ENCODE measurements around the gene TAGLN2. TPM values are rescaled to one million over a fixed set of nuclear protein-coding genes. Genes with fewer than 3 reads are reported as not detected.

The TAGLN2 gene
- total RNA-seq, 4 donors from 2014 or later = 65.1 to 235 (median 168) TPM

- no peak overlapping the region for H3K27ac ChIP-seq
- no peaks in the 10 kb centered on the region for H3K9me3 ChIP-seq
- in situ Hi-C loops (cut with MboI; ENCODE audit: low pct_ligation_motif_present in 1 of 4, low pct_unique_long_range_greater_than_20kb in 1 of 4, low sequenced_read_pairs in 3 of 4) (no loop called here), intact Hi-C loops (cut with DNase I; ENCODE audit: low total_unique reads) (no loop called here)
- H3K4me1 ChIP-seq = peaks cover 9 to 25% (median 17%) of the 10 kb centered on the region in 4 donors
- TF ChIP-seq POLR2AphosphoS5 (IDR thresholded peaks at IDR 0.05) (no peak), CTCF (IDR thresholded peaks at IDR 0.05) (no peak), EP300 (IDR thresholded peaks at IDR 0.05; ENCODE audit: low read depth) (no peak), POLR2A (IDR thresholded peaks at IDR 0.05) (no peak)
- no peak overlapping the region for H3K4me3 ChIP-seq
- no peaks in the 10 kb centered on the region for H3K36me3 ChIP-seq
- 70% methylated on average over 1 of the region's 1 CpG; no CpG with 5 or more reads in 1 of the 2 donors for WGBS, 2 donors (ENCODE audit: low coverage in 1 of 2)
- DNase-seq = no peak
- peaks cover 8% of the 10 kb centered on the region for H3K27me3 ChIP-seq
Observed at GRCh38 chr1:159869607-159870006, 55.7 kb downstream of the TAGLN2 start.

- no peaks in the 10 kb centered on the region for H3K9me3 ChIP-seq
- no peak overlapping the region for H3K4me3 ChIP-seq
- peak overlapping the region in 1 of 4 donors; percentile 79 for H3K27ac ChIP-seq
- peaks cover 9 to 25% (median 17%) of the 10 kb centered on the region in 4 donors for H3K4me1 ChIP-seq
- no peak for TF ChIP-seq CTCF (IDR thresholded peaks at IDR 0.05)
- no peak for TF ChIP-seq POLR2AphosphoS5 (IDR thresholded peaks at IDR 0.05)
- no peak for TF ChIP-seq EP300 (IDR thresholded peaks at IDR 0.05; ENCODE audit: low read depth)
- no peak for TF ChIP-seq POLR2A (IDR thresholded peaks at IDR 0.05)
- H3K27me3 ChIP-seq = peaks cover 8% of the 10 kb centered on the region
- intact Hi-C loops (cut with DNase I; ENCODE audit: low total_unique reads) = no loop called here
- peak; percentile 45 for DNase-seq
- no peaks in the 10 kb centered on the region for H3K36me3 ChIP-seq
- in situ Hi-C loops (cut with MboI; ENCODE audit: low pct_ligation_motif_present in 1 of 4, low pct_unique_long_range_greater_than_20kb in 1 of 4, low sequenced_read_pairs in 3 of 4) = no loop called here
- WGBS, 2 donors (ENCODE audit: low coverage in 1 of 2) = 58% methylated on average over 4 of the region's 4 CpGs; no CpG with 5 or more reads in 1 of the 2 donors
Observed at GRCh38 chr1:159869173-159869572, 56.1 kb downstream of the TAGLN2 start.

GRCh38 chr1:159868766-159869165 lies 56.5 kb downstream of the TAGLN2 start:
- no peaks in the 10 kb centered on the region for H3K36me3 ChIP-seq
- in situ Hi-C loops (cut with MboI; ENCODE audit: low pct_ligation_motif_present in 1 of 4, low pct_unique_long_range_greater_than_20kb in 1 of 4, low sequenced_read_pairs in 3 of 4) = no loop called here
- H3K27me3 ChIP-seq = peaks cover 8% of the 10 kb centered on the region
- H3K9me3 ChIP-seq = no peaks in the 10 kb centered on the region
- no peak for DNase-seq
- peak overlapping the region; percentile 71 to 83 (median 76) for H3K27ac ChIP-seq
- no peak overlapping the region for H3K4me3 ChIP-seq
- TF ChIP-seq CTCF (IDR thresholded peaks at IDR 0.05) (no peak), POLR2A (IDR thresholded peaks at IDR 0.05) (no peak), EP300 (IDR thresholded peaks at IDR 0.05; ENCODE audit: low read depth) (no peak), POLR2AphosphoS5 (IDR thresholded peaks at IDR 0.05) (no peak)
- peaks cover 9 to 25% (median 17%) of the 10 kb centered on the region in 4 donors for H3K4me1 ChIP-seq
- intact Hi-C loops (cut with DNase I; ENCODE audit: low total_unique reads) = no loop called here
- 58% methylated on average over 3 of the region's 3 CpGs; no CpG with 5 or more reads in 1 of the 2 donors for WGBS, 2 donors (ENCODE audit: low coverage in 1 of 2)

Small RNAs within 50 kb of the gene (small RNA-seq; reads per million reads assigned to genes)
- 0 reads per million in 4 donors for gene MIR4259

Other genes with a start within 250 kb of the TAGLN2 start
- gene CRP, start 210.9 kb downstream of the TAGLN2 start, total RNA-seq = not detected
- gene DUSP23, start 144.5 kb downstream of the TAGLN2 start, total RNA-seq = 10 to 100 TPM in 3 of 4 donors, 1 to 10 TPM in 1; 9.7 to 96.4 (median 72.3) TPM
- gene FCRL6, start 123.1 kb downstream of the TAGLN2 start, total RNA-seq = 1 to 10 TPM in 1 of 4 donors, under 1 TPM in 1, not detected in 2; 0.55 to 1.4 TPM
- 1 to 10 TPM in 3 of 4 donors, under 1 TPM in 1; 0.37 to 7.1 (median 2.3) TPM for gene SLAMF8, start 98.6 kb downstream of the TAGLN2 start, total RNA-seq
- gene VSIG8, start 62.9 kb downstream of the TAGLN2 start, total RNA-seq = not detected
- under 1 TPM in 1 of 4 donors, not detected in 3; 0.32 TPM for gene CFAP45, start 25.3 kb downstream of the TAGLN2 start, total RNA-seq
- gene IGSF9, start 20.1 kb upstream of the TAGLN2 start, total RNA-seq = 100 to 1,000 TPM in 1 of 4 donors, 10 to 100 TPM in 3; 40.7 to 137 (median 81.3) TPM
- gene SLAMF9, start 28.7 kb upstream of the TAGLN2 start, total RNA-seq = under 1 TPM in 1 of 4 donors, not detected in 3; 0.64 TPM
- 1 to 10 TPM; 3.2 to 8.2 (median 4.9) TPM for gene PIGM, start 106.5 kb upstream of the TAGLN2 start, total RNA-seq
- not detected for gene KCNJ10, start 144.7 kb upstream of the TAGLN2 start, total RNA-seq
- gene KCNJ9, start 156.0 kb upstream of the TAGLN2 start, total RNA-seq = under 1 TPM in 1 of 4 donors, not detected in 3; 0.27 TPM
- gene IGSF8, start 173.1 kb upstream of the TAGLN2 start, total RNA-seq = 10 to 100 TPM; 35.9 to 89.0 (median 49.5) TPM
- gene ATP1A2, start 190.3 kb upstream of the TAGLN2 start, total RNA-seq = 10 to 100 TPM; 11.4 to 40.8 (median 23.1) TPM
- gene ATP1A4, start 226.1 kb upstream of the TAGLN2 start, total RNA-seq = under 1 TPM in 1 of 4 donors, not detected in 3; 0.20 TPM

Measured in transverse colon (tissue), 4 donors.